GM10847 (cell line): Measurements from ENCODE around the gene MAP3K2.

Experiments used
- POLR2A ChIP-seq: IDR thresholded peaks from 2 replicates; pipeline ENCODE4 v1.6.1; 2011; ENCODE audit not compliant: insufficient read length; ENCODE audit errors: extremely low read depth

Gene MAP3K2

DNA sequence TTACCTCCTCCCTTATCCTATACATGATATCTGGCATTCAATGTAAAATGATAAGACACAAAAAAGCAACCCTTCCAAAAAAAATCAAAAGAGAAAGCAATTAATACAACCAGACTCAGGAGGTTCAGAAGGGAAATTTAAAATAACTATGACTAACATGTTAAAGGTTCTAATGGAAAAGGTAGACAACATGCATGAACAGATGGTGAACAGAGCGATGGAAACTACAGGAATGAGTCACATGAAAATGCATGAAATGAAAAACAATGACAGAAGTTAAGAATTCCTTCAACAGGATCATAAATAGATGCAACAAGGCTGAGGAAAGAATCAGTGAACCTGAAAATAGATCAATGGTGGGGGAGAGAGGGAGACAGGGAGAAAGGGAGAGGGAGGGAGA, 67.7 kb downstream of the MAP3K2 start:
- TF ChIP-seq POLR2A = no peak

DNA sequence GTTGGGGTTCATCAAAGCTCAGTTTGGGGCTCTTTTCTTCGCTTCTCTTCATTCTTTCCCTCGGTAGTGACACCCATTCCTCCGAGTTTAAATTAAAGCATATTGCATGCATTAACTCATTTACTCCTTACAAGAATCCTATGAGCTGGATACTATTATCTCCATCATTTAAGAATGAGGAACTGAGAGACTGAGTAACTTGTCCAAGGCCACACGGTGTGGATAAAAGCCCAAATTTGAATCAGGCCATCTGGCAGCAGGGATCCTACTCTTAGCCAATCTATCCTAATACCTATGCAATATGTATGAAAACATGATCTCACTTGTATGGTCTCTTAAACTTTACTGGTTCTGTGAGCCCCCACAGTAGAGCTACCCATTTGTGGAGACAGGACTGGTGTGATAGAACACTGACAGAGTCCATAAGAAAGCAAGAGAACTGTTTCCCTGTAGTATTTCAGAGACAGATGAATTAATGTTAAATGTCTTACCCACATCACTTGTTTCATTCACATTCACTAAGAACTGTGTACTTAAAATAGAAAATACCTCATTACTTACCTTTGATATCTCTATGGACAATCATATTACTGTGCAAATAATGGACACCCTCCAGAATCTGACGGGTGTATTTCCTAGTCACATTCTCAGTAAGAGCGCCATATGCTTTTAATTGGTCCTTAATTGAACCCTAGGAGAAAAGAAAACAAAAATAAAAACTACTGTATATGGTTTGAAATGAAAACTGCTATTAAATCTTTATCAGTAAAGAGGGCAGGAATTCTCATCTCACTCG, 73.4 kb downstream of the MAP3K2 start:
- TF ChIP-seq POLR2A = no peak

DNA sequence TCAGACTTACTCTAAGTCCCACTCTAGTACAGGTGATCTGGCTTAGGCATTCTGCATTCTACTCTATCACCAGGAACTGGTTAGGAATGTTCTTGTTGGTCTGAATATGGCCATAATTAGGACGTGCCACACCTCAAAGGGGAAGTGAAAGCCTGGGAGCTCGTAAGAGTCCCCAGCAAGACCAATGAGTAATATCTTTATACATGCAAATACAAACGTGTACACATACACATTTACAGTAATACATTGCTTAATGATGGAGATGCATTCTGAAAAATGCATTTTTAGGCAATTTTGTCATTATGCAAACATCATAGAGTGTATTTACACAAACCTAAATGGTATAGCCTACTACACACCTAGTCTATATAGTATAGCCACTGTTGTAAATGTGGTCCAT, 74.4 kb downstream of the MAP3K2 start:
- no peak for TF ChIP-seq POLR2A

DNA sequence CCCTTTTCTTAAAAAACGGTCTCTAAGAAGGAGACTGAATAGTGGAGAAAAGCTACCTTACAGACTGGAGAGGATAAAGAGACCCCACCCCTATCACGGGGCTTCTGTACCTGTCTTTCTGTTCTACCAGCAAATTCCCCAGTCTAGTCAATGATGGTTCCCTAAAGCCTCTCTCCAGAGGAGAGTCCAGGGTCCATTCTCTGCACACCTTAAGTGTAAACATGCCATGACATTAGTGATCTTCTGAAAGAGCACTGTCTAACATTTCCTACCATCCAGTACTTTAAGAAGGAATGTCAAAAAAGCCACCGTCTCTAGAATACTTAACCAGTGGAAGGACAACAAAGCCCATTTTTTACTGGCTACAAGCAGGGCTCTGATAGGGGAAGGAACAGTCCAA, 76.8 kb downstream of the MAP3K2 start:
- no peak for TF ChIP-seq POLR2A

DNA sequence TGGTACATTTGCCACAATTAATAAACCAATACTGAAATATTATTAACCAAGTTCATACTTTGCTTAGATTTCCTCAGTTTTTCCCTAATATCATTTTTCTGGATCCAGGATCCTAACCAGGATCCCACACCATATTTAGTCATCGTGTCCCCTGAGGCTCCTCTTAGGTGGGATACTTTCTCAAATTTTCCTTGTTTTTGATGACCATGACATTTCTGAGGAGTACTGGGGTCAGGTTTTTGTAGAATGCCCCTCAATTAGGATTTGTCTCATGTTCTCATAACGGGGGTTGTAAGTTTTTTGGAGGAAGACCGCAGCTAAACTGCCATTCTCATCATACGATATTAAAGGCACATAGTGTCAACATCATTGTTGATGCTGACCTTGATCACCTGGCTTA, 78.3 kb downstream of the MAP3K2 start:
- TF ChIP-seq POLR2A = no peak

DNA sequence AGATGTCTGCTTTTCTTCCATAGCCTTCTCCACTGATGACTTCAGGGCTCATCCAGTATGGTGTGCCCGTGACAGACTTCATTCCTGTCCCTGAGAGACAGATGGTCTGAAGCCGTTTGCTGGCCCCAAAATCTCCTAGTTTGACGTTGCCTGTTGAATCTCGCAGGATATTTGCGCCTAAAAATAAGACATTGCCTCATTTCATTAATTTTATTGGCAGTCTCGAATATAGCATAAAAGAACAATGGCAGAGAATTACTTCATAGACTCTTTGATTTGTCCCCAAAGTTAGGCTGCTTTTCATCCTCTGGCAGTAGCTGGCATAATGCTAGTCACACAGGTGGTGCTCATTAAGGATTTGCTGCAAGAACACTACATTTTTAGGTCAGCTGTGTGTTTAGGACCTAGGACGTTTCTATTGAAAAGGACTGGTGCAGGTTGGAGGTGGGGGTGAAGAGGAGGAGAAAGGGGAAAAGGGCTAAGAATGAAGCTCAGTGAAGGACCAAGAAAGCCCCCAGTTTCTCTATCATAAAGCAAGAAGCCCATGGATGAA, 79.1 kb downstream of the MAP3K2 start:
- no peak for TF ChIP-seq POLR2A

DNA sequence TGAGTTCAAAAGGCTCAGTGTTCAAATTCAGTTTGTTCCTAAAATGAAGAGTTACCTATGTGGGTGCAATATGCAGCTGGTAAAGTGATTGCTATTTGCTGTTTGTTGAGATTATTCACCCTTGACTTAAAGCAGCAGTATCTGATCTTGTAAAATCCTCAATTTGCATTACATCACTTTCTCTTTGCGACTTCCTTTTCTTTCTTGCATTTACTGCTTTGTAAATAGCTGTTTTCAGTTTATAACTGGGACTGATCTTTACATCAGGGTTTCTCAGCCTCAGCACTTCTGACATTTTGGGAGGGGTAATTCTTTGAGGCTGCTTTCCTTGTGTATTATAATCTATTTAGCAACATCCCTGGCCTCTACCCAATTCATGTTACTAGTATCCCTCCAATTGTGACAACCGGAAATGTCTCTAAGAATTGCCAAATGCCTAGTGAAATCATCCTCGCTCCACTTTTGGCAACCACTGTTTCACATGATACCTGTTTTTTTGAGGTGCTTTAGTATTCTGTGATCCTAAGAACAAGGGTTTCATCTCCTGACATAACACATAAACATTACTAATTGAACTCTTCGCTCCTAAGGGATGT, 81.7 kb downstream of the MAP3K2 start:
- TF ChIP-seq POLR2A = no peak

DNA sequence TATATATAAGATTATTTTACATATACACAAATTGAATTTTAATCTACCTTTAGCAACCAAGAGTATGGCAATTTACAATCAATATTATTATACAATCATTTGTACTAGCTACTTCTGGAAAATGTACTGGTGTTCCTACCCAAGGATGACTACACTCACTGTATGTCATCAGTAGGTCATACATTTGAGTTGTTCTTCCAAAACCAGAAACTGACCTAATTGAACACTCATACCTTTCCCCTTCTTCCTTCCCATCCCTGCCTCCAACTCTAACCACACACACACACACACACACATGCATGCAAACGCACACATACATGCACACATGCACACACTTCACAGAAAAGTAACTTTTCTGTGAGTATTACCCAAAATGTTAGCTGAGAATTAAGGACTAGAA, 85.6 kb downstream of the MAP3K2 start:
- TF ChIP-seq POLR2A = no peak

DNA sequence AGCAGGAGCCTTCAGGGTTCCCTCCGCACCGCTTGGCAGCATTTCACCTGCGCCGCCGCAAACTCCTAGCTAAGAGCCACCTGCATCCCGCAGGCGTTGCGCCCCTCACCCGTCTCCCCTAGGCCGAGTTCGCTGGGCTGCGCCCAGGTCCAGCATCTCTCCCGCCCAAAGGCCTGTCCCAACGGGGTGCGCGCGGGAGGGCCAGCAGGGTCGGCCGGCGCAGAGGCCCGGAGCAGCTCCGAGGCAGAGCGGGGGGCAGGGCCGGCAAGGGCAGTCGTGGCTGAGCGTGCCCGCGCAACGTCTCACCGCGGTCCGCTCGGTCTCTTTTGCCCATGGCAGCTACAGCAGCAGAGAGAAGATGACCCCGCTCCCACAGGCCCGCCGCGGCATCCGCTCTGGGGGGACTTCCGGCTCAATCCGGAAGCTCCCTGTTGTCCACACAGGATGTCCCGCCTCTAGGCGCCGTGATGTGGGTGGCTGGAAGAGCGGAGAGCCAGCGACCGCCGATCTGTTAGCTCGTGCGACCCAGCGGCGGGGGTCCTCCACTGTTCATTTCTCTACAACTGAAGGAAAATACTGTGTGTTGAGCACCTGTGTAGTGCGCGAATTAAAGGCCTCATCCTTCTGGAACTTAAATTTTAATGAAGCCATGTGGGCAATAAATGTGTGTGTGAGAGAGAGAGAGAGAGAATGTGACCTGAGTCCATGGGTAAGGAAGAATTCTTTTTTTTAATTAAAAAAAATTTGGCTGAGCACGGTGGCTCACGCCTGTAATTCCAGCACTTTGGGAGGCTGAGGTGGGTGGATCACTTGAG, 93.8 kb downstream of the MAP3K2 start, which contains the start of gene ERCC3:
Gene ERCC3 (minus strand): TSS at position 397 of the 815 bp plus-strand sequence. CDS start 63 bp downstream, at position 334.
- peak; percentile 77 for TF ChIP-seq POLR2A

DNA sequence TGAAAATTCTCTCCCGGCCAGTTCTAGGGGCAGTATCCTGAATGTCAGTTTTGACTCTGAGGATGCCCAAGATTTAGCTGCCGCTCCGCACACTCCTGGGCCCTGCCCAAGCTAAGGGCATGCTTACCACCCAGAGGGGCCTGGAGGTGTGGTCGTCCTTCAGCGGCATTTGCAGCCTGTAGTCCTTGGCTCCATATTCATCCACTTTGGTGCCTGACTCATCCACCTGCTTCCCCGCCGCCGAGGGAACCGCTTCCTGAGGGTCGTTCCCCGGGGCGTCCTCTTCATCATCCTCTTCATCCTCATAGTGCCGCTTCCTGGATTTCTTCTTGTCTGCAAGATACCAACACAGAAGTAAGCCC, 94.4 kb downstream of the MAP3K2 start:
- no peak for TF ChIP-seq POLR2A

DNA sequence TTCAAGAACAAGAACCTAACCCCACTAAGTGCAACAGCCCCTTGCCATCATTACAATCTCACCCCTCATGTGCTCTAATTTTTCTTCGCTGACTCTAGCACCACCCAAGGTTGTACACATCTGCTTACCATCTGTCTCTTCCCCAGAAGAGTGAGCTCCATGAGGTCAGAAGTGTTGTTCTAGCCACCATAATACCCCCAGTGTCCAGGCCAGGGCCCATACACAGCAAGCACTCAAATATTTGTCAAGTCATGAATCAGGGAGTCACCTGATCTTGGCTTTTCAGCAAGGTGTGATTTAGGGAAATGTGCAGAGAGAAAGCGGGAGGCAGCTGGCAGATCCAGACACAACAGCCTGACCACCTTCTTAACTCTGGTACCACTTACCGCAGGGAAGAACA, 99.5 kb downstream of the MAP3K2 start:
- TF ChIP-seq POLR2A = no peak

DNA sequence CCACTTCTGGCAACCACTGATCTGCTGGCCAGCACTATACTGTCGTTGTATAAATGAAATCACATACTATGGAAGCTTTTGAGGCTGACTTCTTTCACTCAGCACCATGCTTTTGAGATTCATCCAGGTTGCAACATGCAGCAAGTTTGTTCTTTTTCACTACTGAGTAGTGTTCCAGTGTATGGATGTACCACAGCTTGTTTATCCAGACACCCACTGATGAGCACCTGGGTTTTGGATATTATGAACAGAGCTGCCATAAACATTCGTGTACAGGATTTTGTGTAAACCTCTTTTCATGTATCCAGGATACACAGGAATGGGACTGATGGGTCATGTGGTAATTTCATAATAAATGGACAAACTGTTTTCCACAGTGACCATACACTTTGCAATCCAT, 104.5 kb downstream of the MAP3K2 start:
- TF ChIP-seq POLR2A = no peak

DNA sequence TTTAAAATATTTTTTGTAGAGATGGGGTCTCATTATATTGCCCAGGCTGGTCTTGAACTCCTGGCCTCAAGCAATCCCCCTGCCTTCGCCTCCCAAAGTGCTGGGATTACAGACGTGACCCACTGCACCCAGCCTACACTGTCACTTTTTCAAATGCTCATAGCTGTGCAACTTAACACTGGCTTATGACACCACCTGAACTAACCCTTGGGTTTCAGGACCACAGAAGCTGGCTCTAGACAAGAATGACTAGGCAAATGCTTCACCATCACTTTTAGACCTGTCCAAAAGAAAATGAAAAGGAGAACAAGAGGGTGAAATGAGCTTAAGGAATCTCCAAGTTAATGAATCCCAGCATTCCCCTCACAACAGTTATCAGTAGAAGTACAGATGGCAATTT, 107.1 kb downstream of the MAP3K2 start:
- TF ChIP-seq POLR2A = no peak

DNA sequence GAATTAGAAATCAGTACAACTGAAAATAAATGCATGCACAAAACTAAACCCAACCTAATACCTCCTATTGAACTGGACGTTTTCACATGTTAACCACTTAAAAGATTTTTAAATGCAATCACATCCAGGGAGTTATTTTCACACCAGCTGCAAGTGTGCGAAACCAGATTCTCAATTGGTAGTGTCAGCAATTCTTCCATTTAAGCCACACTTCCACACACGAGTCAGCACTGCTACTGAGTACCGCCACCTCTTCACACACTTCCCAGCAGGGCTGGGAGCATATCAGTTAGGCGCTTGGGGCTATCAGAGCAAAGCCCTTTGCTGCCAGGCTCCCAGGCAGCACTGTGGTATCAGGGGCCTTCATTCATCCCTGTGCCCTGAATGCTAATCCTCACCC, 108.0 kb downstream of the MAP3K2 start:
- no peak for TF ChIP-seq POLR2A

DNA sequence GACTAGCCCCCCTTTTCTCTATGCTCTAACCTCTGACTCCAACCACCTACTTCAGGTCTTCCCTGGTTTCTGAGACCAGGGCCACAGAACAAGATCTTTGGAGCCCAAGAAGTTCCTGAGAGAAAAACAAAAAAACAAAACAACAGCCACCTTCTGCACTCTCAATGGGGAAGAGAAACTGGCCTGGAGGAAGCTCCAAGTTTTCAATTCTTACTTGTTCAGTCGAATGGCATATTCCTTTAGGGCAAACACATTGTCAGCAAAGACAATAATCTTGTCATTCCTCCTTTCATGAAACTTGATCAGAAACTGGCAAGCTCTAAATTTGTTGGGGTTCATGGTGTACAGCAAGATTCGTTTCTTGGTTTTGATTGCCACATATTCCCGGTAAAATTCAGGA, 108.8 kb downstream of the MAP3K2 start:
- no peak for TF ChIP-seq POLR2A

DNA sequence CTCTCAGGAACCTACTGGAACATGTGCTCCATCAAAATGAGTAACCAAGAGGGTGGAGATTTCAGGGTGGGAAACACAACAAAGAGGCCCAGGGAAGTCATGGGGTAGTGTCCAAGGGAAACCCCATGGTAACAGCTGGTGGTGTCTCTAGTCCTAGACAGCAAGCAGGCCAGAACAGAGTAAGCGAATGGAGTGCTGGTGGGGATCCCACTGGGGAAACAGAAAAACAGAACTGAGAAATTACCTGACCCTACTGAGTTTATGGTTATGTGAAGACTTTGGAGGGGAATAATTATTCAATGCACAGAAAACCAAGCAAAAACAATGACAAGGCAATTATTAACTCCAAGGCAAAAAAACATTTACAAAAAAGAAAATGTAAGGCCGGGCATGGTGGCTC, 110.7 kb downstream of the MAP3K2 start:
- TF ChIP-seq POLR2A = no peak
